SK-N-DZ (cell line): ENCODE measurements around the gene RBM39.
A peak's percentile ranks its signal among the peaks of the same experiment; 100 is the strongest.
"Not testable (repeated sequence)": the region's sequence is repeated elsewhere in the genome, so short reads cannot be mapped to it uniquely, and the experiment has no call there.

ENCODE experiments used
- DNase-seq: peaks from one replicate; pipeline ENCODE4 v3.0.0-alpha.2; 2015; ENCODE audit warnings: low spot score

The RBM39 gene

GRCh38 chr20:35706591-35707529 lies 35.2 kb downstream of the RBM39 start:
- DNase-seq: not testable (repeated sequence)

GRCh38 chr20:35705894-35706293 lies 36.2 kb downstream of the RBM39 start:
- not testable (repeated sequence) for DNase-seq

GRCh38 chr20:35704514-35705261 lies 37.4 kb downstream of the RBM39 start:
- no peak for DNase-seq

DNA sequence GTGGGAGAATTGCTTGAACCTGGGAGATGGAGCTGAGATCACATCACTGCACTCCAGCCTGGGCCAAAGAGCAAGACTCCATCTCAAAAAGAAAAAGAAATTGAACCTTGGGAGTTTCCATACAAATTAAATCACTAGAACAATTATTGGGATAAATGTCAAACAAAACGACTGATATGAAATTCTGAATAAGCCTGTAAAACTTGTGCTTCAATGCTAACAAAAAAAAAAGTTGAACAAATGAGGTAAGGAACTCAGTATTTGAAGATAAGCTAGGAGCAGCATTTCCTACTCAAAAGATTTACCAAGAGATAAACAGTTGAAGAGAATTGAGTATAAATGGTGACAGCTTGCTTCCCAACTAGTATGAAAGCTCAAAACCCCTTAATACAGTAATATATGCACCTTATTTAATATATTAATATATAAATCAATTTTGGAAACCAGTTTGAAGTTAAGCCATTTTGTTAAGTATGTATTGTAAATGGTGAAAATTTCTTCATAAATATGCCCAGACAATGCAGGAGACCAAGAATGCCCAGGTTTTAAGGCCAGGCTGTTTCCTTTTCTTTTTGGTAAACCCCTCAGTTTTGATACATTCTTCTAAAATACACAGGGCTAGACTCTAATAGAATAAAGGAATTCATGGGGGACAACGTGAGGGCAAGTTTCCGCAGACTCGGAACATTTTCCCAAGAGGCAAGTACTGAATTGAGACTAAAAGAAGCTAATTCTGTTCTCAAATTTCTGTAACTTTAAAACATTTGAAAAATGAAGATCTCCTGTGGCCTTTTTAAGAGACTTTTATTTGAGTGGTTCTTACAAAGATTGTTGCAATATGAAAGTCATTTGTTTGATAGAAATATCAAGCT lies 39.0 kb downstream of the RBM39 start:
- DNase-seq: no peak

- DNase-seq: no peak
Measured at GRCh38 chr20:35702051-35702823, 39.8 kb downstream of the RBM39 start.

- no peak for DNase-seq
Measured at GRCh38 chr20:35700625-35701148, 41.4 kb downstream of the RBM39 start.

GRCh38 chr20:35699957-35700624 lies 42.0 kb downstream of the RBM39 start:
- no peak for DNase-seq

DNA sequence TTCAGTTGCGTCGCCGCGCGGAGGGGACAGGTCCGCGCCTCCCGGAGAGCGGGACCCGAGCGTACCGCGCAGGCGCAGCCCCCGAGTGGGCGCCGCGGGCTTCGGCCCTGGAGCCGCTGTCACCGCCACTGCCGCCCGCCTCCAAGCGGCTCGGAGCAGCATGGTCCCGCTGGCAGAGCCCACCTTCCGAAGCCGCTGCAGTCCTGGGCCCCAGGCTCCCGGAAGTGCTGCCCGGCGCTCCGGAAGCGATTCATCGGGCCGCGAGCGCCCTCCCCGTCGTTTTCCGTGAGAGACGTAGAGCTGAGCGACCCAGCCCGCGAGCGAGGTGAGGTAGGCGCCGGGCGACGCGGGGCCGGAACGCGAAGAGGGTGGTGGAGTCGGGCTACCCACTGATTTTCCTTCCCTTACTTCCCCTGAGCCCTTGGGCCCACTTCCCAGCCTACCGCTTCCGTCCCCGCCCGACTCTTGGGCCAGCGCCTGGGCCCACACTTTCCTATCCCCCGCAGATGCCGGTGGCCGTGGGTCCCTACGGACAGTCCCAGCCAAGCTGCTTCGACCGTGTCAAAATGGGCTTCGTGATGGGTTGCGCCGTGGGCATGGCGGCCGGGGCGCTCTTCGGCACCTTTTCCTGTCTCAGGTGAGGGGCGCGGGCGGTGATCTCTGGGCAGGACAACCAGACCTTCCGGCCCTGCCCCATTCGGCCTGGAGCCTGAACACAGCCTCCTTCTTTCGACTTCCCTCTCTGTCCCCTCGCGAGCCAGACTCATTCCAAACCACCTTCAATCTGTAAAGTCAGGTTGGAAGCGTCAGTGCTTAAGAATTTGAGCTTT lies 42.7 kb downstream of the RBM39 start, which contains the start of the genes NFS1 and ROMO1:
NFS1 (minus strand) TSS at position 226 of the 830 bp plus-strand sequence; CDS start at position 162, 64 bp downstream.
ROMO1 (plus strand) TSS at position 279 of the 830 bp plus-strand sequence; CDS start at position 507, 228 bp downstream.
- DNase-seq: peak; percentile 95

- DNase-seq: peak; percentile 61
Measured at GRCh38 chr20:35698298-35699126, 43.5 kb downstream of the RBM39 start.

GRCh38 chr20:35697696-35698297 lies 44.3 kb downstream of the RBM39 start:
- no peak for DNase-seq

- no peak for DNase-seq
Measured at GRCh38 chr20:35695978-35696377, 46.1 kb downstream of the RBM39 start.

DNA sequence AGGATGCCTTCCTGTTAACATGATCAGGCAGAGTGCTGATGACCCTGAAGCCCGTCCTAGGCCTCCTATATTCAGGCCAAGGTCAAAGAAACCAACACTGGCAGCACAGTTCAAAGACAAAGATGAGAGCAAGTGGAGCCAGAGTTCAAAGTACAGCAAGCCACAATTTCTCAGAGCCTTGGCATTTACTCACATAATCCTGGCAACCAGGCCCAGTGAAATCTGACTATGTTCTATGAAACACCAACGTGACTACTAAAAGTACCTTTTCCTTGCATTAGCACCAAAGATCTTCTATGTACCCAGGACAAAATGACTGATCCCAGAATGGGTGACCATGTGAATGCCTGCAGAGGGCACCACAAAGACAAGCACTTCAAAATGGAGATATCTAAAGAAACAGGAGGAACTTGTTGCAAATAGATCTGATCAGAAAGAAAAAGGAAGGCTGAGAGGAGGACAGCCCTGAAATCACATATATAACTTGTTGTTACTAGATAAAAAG lies 46.8 kb downstream of the RBM39 start:
- no peak for DNase-seq

GRCh38 chr20:35690265-35690664 lies 51.8 kb downstream of the RBM39 start:
- no peak for DNase-seq

DNA sequence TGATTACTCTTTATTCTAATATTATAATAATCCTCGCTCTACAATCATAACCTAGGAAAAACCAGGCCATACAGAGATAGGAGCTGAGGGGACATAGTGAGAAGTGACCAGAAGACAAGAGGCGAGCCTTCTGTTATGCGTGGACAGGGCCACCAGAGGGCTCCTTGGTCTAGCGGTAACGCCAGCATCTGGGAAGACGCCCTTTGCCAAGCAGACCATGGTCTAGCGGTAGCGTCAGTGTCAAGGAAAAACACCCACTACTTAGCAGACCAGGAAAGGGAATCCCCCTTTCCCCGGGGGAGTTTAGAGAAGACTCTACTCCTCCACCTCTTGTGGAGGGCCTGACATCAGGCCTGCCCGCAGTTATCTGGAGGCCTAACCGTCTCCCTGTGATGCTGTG lies 55.2 kb downstream of the RBM39 start:
- not testable (repeated sequence) for DNase-seq

GRCh38 chr20:35685368-35685767 lies 56.7 kb downstream of the RBM39 start:
- DNase-seq: not testable (repeated sequence)

- DNase-seq: no peak
Measured at GRCh38 chr20:35681960-35682359, 60.1 kb downstream of the RBM39 start.
